GM10266 (cell line): ENCODE results near the gene CTDP1.
"Not testable (repeated sequence)": the region's sequence is repeated elsewhere in the genome, so short reads cannot be mapped to it uniquely, and the experiment has no call there.

Experiments
- DNase-seq: peaks from one replicate; pipeline ENCODE4 v3.0.0; 2012; ENCODE audit errors: extremely low spot score
- CTCF ChIP-seq: IDR thresholded peaks from 2 replicates; pipeline ENCODE4 v1.5.1; 2012; ENCODE audit warnings: mild to moderate bottlenecking, low read depth; ENCODE audit not compliant: control insufficient read depth, insufficient read depth; ENCODE audit errors: missing control alignments

CTDP1 gene

GRCh38 chr18:79692056-79692455 lies 12.5 kb downstream of the CTDP1 start:
- no peak for DNase-seq
- TF ChIP-seq CTCF: no peak

- no peak for TF ChIP-seq CTCF
- no peak for DNase-seq
Measured at GRCh38 chr18:79692886-79693285, 13.3 kb downstream of the CTDP1 start.

- TF ChIP-seq CTCF: no peak
- DNase-seq: no peak
Measured at GRCh38 chr18:79693561-79694205, 14.1 kb downstream of the CTDP1 start.

- DNase-seq: not testable (repeated sequence)
Measured at GRCh38 chr18:79694206-79694894, 14.7 kb downstream of the CTDP1 start.

- no peak for DNase-seq
- no peak for TF ChIP-seq CTCF
Measured at GRCh38 chr18:79694895-79695213, 15.3 kb downstream of the CTDP1 start.

- TF ChIP-seq CTCF: no peak
- no peak for DNase-seq
Measured at GRCh38 chr18:79695269-79695668, 15.7 kb downstream of the CTDP1 start.

- no peak for TF ChIP-seq CTCF
Measured at GRCh38 chr18:79695856-79696850, 16.6 kb downstream of the CTDP1 start.

More at GRCh38 chr18:79695856-79696850, 16.6 kb downstream of the CTDP1 start:
- no peak for DNase-seq
